ENCODE results near the gene ARFGAP1.

Gene ARFGAP1

DNA sequence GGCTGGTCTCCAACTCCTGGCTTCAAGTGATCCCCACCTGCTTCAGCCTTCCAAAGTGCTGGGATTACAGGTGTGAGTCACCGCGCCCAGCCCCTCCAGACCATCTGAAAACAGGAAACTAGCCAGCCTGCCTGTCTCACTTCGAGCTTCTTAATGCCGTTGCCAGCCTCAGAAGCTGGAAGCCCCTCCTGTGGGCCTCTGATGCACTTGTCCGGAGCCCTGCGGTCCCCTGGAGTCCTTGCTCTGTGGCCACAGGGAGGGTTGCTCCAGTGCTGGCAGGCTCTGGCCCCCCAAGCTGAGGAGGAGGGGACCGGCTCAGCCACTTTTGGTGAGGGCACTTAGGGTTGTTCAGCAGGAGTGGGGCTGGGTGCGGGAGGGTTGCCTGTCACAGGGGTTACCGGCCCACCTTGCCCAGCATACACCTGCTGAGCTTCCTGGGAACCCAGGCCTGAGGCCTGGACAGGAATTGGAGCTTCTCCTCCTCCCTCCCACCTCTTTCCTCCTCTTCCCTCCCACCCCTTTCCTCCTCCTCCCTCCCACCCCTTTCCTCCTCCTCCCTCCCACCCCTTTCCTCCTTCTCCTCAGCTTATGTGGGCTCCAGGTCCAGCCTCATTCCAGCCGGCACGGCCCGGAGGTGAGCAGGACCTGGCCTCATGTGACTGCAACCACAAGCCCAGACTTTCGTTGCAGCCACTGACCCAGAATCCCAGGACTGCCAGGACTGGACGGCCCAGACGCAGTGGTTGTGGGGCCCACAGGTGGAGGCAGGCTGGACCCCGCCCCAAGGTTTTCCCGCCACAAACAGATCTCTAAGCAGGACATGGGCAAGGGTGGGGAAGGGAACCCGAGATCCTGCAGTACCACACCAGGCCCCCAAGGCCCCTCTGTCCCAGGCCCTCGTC is 46.3 kb upstream of the ARFGAP1 start:
- Mint-ChIP-seq H3K4me1 (peaks cover 50% of the 10 kb centered on the region), H3K9me3 (no peaks in the 10 kb centered on the region), H3K36me3 (ENCODE audit: low read depth) (no peaks in the 10 kb centered on the region), H3K27ac (no peak overlapping the region), H3K4me3 (no peak overlapping the region), H3K27me3 (ENCODE audit: low read depth, poor library complexity) (peaks cover 37% of the 10 kb centered on the region)
- TF ChIP-seq, protein P1, sequence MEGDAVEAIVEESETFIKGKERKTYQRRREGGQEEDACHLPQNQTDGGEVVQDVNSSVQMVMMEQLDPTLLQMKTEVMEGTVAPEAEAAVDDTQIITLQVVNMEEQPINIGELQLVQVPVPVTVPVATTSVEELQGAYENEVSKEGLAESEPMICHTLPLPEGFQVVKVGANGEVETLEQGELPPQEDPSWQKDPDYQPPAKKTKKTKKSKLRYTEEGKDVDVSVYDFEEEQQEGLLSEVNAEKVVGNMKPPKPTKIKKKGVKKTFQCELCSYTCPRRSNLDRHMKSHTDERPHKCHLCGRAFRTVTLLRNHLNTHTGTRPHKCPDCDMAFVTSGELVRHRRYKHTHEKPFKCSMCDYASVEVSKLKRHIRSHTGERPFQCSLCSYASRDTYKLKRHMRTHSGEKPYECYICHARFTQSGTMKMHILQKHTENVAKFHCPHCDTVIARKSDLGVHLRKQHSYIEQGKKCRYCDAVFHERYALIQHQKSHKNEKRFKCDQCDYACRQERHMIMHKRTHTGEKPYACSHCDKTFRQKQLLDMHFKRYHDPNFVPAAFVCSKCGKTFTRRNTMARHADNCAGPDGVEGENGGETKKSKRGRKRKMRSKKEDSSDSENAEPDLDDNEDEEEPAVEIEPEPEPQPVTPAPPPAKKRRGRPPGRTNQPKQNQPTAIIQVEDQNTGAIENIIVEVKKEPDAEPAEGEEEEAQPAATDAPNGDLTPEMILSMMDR (IDR thresholded peaks at IDR 0.05): no peak
- no peak for DNase-seq

DNA sequence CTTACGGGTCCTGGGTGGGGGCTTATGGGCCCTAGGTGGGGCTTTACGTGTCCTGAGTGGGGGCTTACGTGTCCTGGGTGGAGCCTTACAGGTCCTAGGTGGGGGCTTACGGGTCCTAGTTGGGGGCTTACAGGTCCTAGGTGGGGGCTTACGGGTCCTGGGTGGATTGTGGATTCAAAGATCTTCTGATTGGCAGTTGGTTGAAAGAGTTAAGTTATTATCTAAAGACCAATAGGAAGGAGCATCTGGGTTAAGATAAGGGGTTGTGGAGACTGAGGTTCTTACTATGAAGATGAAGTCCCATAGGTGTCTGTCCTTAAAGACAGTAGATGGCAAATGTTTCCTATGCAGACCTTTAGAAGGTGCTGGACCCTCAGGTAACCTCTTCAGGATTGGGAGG is 45.4 kb upstream of the ARFGAP1 start:
- no peaks in the 10 kb centered on the region for H3K36me3 Mint-ChIP-seq (ENCODE audit: low read depth)
- no peak for DNase-seq
- H3K4me3 Mint-ChIP-seq: no peak overlapping the region
- peaks cover 34% of the 10 kb centered on the region for H3K27me3 Mint-ChIP-seq (ENCODE audit: low read depth, poor library complexity)
- TF ChIP-seq, protein P1 (IDR thresholded peaks at IDR 0.05): no peak
- no peaks in the 10 kb centered on the region for H3K9me3 Mint-ChIP-seq
- H3K27ac Mint-ChIP-seq: no peak overlapping the region
- H3K4me1 Mint-ChIP-seq: peaks cover 59% of the 10 kb centered on the region

DNA sequence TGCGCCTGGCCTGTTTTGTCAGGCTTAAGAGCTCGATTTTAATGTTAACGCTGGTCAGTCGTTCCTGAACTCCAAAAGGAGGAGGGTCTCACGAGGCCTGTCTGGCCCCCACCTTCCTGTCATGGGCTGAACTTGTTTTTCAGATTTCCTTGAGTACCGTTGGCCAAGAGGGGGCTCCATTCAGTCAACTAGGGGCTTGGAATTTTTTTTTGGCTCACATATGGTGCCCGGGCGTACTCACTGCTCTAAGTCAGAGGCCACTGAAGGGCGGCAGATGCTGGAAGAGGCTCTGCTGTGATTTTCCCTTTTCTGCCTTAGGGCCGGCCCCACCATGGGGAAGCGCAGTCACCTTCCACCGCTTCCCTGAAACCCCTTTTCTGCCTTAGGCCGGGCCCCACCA is 43.8 kb upstream of the ARFGAP1 start:
- no peak for DNase-seq
- Mint-ChIP-seq H3K27ac (no peak overlapping the region), H3K4me1 (peaks cover 63% of the 10 kb centered on the region), H3K4me3 (no peak overlapping the region), H3K27me3 (ENCODE audit: low read depth, poor library complexity) (peaks cover 26% of the 10 kb centered on the region), H3K36me3 (ENCODE audit: low read depth) (no peaks in the 10 kb centered on the region), H3K9me3 (no peaks in the 10 kb centered on the region)
- TF ChIP-seq, protein P1 (IDR thresholded peaks at IDR 0.05): no peak

DNA sequence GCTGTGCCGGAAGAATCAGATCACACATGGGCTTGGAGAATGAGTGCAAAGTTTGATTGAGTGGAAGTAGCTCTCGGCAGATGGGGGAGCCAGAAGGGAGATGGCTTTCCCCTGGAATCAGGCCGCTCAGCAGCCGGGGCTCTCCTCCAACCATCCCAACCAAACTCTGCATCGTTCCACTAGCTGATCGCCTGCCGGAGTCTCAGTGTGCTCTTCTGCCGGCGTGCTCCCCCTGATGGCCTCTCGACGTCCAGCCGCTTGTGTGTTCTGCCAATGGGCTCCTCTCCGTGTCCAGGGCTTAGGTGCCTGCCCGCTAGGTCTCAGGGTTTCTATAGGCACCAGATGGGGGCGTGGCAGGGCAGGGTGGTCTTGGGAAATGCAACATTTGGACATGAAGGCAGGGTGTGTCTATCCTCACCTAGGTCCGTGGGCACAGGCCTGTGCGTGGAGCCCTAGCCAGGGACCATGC is 41.8 kb upstream of the ARFGAP1 start:
- peak; percentile 72 for DNase-seq
- Mint-ChIP-seq H3K36me3 (ENCODE audit: low read depth) (no peaks in the 10 kb centered on the region), H3K4me1 (peaks cover 61% of the 10 kb centered on the region), H3K27ac (peak overlapping the region; percentile 71), H3K9me3 (no peaks in the 10 kb centered on the region), H3K4me3 (peak overlapping the region; percentile 53), H3K27me3 (ENCODE audit: low read depth, poor library complexity) (peaks cover 23% of the 10 kb centered on the region)
- TF ChIP-seq, protein P1 (IDR thresholded peaks at IDR 0.05): peak; percentile 45

DNA sequence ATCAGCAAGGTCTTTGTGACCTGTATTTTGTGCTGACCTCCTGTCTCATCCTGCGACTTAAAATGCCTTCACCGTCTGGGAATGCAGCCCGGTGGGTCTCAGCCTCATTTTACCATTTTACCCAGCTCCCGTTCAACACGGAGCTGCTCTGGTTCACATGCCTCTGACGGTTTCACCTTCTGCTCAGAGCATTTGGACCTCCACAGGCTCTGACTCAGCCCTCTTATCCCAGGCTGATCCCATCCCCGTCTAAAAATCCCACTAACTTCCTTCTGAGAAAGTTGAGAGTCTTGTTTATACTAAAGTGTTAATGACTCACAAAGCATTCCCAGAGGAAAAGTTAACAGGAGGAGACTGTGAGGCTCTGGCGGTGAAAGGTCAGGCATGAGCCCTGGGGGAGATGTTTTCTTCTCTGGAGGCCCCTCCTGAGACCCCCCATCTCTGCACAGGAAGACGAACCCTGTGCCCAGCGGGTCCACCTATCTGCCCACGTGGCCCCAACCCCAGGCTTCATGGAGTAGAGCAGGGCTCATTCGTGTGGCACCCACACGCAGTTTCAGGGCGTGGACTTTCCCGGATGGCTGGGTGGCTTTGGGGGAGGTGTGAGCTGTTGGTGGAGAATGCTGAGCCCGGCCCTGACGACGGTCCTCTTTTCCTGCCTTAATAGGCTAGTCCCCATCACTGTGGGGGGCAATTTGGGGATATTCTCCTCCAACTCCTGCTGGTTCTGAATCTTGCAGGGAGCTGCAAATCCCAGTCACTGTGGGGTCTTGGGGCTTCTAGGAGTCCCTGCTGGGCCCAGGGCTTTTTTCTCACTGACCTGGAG is 40.2 kb upstream of the ARFGAP1 start:
- DNase-seq: no peak
- Mint-ChIP-seq H3K9me3 (no peaks in the 10 kb centered on the region), H3K27ac (no peak overlapping the region), H3K27me3 (ENCODE audit: low read depth, poor library complexity) (peaks cover 19% of the 10 kb centered on the region), H3K4me1 (peaks cover 75% of the 10 kb centered on the region), H3K4me3 (no peak overlapping the region), H3K36me3 (ENCODE audit: low read depth) (no peaks in the 10 kb centered on the region)
- TF ChIP-seq, protein P1 (IDR thresholded peaks at IDR 0.05): no peak
